Measurements from ENCODE around the gene TPK1.
"Not testable (repeated sequence)": the region's sequence is repeated elsewhere in the genome, so short reads cannot be mapped to it uniquely, and the experiment has no call there.

Gene TPK1

DNA sequence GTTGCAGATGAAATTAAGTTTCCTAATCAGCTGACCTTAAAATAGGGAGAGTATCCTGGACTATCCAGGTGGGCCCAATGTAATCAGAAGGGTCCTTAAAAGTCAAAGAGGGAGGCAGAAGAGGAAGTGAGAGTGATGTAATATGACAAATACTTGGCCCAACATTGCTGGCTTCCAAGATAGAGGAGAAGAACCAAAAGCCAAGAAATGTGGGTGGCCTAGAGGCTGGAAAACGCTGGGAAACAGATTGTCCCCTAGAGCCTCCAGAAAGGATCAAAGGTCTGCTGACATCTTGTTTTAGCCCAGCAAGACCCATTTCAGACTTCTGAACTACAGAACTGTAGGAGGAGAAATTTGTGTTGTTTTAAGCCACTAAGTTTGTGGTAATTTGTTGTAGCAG lies 352.7 kb downstream of the TPK1 start:
- no peak for DNase-seq (ENCODE audit: low read depth in 2 of 2, low spot score in 1 of 2)

- DNase-seq (ENCODE audit: low read depth in 2 of 2, low spot score in 1 of 2) = no peak
Measured at GRCh38 chr7:144481833-144482232, 354.0 kb downstream of the TPK1 start.

DNA sequence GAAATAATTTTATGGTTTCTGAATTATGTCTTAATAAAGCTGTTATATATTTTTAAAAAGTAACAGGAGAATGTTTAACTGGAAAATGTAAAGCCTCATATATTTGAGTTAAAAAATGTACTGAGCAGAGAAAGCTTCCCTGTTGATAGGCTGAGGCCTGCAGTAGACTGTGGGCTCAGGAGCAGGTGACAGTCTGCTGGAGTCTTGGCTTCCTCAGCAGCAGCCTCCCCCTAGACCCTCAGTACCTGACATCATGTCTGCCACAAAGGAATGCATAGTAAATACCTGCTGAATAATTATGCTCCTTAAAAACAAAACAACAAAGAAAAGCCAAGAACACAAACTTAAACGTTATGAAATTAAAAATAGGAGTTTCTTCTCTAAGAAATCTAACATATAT lies 358.5 kb downstream of the TPK1 start:
- no peak for DNase-seq (ENCODE audit: low read depth in 2 of 2, low spot score in 1 of 2)

- no peak for DNase-seq (ENCODE audit: low read depth in 2 of 2, low spot score in 1 of 2)
Measured at GRCh38 chr7:144474800-144475615, 360.8 kb downstream of the TPK1 start.

DNA sequence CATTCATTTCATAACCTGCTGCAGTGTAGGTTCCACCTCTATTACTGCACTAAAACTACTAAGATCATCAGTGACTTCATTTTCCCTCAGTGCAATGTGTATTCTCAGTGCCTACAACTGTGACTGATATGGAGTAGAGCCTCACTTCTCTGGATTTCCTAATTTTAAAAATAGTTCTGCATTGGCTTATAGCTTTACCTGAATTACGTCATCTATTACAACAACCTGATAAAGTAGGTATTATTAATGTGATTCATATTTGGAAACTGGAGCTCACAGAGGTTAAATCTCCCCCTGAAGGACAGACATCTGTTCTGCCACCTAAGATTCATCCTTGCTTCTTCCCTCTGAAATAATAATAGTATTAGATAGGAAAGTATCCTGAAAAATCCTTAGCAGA lies 361.5 kb downstream of the TPK1 start:
- DNase-seq (ENCODE audit: low read depth in 2 of 2, low spot score in 1 of 2) = no peak

DNA sequence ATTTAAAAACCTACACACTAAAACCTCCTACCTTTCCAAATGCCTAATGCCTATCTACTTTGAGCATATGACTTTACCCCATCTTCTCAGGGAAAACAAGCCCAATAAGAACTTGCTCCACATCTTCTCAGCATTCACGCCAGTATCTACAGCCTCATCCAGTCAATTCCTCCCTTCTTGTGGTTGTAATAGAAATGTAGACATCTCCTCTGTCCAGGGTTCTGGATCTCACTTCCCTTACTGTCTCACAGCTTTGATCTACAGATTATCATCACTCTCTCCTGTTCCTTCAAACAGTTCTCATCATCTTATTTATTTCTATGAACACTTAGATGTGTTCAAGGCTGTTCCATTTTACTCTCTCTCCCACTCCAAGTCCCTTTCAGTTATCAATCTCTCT lies 361.9 kb downstream of the TPK1 start:
- DNase-seq (ENCODE audit: low read depth in 2 of 2, low spot score in 1 of 2) = no peak

DNA sequence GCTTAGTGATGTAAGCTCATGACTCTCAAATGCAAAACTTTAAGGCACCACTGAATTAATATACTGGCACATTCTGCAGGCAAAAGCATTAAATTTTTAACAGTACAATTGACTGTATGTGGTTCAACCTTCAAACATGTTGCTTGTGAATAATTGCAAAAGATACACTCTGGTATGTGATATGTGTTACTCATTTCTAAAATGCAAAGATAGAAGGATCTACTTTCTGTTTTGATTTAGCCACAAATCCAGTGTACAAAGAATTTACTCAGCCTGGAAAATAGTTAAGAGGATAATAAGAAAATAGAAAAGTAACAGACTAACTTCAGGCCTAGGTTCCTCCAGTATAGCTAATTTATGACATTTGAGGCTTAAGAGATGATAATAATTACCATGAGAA lies 365.8 kb downstream of the TPK1 start:
- no peak for DNase-seq (ENCODE audit: low read depth in 2 of 2, low spot score in 1 of 2)

- DNase-seq (ENCODE audit: low read depth in 2 of 2, low spot score in 1 of 2) = no peak
Measured at GRCh38 chr7:144468990-144469732, 366.7 kb downstream of the TPK1 start.

- no peak for DNase-seq (ENCODE audit: low read depth in 2 of 2, low spot score in 1 of 2)
Measured at GRCh38 chr7:144459635-144460034, 376.2 kb downstream of the TPK1 start.

GRCh38 chr7:144455040-144455404 lies 380.8 kb downstream of the TPK1 start:
- DNase-seq (ENCODE audit: low read depth in 2 of 2, low spot score in 1 of 2) = no peak

DNA sequence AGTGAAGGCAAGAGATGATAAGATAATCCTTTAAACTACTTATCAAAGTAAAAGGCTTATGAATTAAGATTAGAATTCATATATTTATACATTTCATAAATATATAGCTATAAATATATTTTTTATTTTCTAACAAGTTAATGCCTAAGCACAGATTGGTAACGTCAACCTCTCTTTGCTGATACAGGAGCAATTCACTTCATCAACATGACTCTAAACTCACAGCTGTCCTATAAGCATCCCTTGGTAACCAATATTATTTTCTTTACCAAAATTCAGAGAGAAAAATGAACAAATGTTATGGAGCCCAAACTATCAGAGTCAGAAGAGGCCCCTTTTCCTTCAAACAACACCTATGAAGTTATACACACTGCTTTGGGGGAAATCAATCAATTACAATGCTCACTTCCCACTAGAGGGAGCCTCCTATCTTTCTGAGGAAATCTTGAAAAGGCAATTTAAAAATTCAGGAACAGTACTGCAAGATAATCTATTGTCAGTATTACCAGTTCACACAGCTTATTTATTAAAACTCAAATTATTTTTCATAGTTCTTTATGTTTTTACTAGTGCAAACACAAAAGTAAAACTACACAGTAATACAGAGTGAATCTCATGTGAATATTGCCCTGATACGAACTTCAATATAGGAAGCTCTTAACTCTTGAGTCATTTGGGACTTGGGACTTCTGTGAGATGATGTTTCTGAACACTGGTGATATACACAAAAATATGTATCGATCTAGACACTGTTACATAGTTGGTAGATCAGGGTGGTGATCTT lies 381.4 kb downstream of the TPK1 start:
- no peak for DNase-seq (ENCODE audit: low read depth in 2 of 2, low spot score in 1 of 2)

GRCh38 chr7:144452064-144452463 lies 383.8 kb downstream of the TPK1 start:
- no peak for DNase-seq (ENCODE audit: low read depth in 2 of 2, low spot score in 1 of 2)

- DNase-seq (ENCODE audit: low read depth in 2 of 2, low spot score in 1 of 2) = no peak
Measured at GRCh38 chr7:144445590-144445989, 390.3 kb downstream of the TPK1 start.

DNA sequence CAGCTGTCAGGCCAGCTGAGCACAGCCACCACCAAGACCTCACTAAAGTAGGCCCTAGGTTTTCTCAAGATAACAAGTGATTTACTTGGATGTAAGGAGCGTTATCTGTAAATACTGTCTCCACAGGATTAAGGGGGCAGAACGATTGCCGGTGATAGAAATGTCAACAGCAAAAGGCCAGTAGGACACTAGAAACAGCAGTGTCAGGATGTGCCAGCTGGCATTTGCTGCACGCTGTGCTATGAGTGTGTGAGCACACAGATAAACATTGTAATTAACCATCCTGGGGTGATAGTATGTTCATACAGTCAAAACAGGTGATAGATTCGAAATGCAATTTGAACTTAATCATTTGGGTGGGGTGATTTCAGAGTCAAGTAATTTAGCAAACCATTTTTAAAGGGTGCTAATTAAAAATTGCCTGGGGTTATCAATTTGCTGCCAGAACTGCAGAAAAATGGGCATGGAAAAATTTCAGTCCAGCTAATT lies 396.1 kb downstream of the TPK1 start:
- DNase-seq (ENCODE audit: low read depth in 2 of 2, low spot score in 1 of 2) = no peak

DNA sequence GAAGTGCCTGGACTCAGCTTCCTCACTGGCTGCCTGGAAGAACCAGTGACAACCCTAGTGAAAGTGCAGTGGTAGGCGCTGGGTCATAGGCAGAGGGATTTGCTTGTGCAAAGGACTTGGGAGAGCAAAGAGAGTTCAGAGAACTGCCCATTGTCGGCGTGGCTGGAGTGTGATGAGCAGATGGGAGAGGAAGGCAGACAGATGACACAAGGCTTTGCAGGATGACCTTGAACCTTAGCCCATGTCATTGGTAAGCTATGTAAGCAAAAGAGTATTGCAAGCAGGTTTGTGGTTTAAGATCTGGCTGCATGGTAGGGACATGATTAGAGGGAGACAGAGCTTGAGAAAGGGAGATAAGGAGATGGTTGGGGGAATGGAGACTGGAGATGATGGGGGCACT lies 397.1 kb downstream of the TPK1 start:
- no peak for DNase-seq (ENCODE audit: low read depth in 2 of 2, low spot score in 1 of 2)

GRCh38 chr7:144437370-144438191 lies 398.3 kb downstream of the TPK1 start:
- DNase-seq (ENCODE audit: low read depth in 2 of 2, low spot score in 1 of 2) = peak in 1 of 2 donors; percentile 3

DNA sequence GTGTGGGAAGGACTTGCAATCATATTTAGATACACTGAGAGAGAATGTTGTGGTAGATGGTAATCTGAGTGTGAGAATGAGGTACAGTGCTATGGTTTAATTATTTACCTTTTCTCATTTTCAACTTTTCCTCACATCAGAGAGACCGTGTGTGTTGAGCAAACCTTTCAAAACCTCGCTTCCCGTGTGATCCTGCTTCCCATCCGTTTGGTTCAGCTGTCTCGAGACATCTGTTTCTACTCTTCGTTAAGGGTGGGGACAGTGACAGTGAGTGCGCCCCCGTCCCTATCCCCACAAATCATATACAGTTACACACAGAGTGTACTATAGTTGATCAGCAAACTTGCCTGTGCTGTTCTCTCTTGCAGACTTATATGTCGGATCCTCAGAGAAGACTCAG lies 399.4 kb downstream of the TPK1 start:
- no peak for DNase-seq (ENCODE audit: low read depth in 2 of 2, low spot score in 1 of 2)

DNA sequence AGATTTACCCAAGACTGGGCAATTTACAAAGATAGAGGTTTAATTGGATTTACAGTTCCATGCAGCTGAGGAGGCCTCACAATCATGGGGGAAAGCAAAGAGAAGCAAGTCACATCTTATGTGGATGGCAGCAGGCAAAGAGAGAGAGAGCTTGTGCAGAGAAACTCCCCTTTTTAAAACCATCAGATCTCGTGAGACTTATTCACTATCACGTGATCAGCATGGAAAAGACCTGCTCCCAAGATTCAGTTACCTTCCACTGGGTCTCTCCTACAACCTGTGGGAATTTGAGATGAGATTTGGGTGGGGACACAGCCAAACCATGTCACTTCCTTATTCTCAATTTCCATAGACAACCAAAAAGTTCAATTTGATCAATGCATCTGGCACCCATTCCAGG lies 407.4 kb downstream of the TPK1 start:
- DNase-seq (ENCODE audit: low read depth in 2 of 2, low spot score in 1 of 2) = no peak

DNA sequence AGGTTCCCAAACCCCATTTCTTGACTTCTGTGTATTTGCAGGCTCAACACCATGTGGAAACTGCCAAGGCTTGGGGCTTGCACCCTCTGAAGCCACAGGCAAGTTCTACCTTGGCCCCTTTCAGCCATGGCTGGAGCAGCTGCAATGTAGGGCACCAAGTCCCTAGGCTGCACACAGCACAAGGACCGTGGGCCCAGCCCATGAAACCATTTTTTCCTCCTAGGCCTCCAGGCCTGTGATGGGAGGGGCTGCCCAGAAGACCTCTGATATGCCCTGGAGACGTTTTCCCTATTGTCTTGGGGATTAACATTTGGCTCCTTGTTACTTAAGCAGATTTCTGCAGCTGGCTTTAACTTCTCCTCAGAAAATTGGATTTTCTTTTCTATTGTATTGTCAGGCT lies 408.3 kb downstream of the TPK1 start:
- not testable (repeated sequence) for DNase-seq (ENCODE audit: low read depth in 2 of 2, low spot score in 1 of 2)

DNA sequence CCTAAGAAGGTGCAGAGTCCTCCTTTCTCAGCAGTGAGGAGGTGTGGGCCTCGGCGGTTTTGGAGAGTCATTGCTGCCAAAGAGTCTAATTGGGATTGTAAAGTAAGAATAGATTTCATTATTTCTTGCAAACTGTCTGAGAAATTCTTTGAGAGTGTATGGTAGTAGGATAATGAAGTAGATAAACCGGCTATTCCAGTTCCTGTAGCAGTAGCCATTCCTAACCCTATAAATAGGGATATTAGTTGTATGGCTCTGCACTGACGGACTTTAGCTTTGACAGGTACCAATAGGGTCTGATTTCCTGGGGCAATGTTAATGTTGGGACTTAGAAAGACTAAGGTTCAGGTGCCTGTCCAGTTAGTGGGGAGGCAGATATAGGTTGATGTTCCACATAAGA lies 416.9 kb downstream of the TPK1 start:
- DNase-seq (ENCODE audit: low read depth in 2 of 2, low spot score in 1 of 2) = not testable (repeated sequence)

DNA sequence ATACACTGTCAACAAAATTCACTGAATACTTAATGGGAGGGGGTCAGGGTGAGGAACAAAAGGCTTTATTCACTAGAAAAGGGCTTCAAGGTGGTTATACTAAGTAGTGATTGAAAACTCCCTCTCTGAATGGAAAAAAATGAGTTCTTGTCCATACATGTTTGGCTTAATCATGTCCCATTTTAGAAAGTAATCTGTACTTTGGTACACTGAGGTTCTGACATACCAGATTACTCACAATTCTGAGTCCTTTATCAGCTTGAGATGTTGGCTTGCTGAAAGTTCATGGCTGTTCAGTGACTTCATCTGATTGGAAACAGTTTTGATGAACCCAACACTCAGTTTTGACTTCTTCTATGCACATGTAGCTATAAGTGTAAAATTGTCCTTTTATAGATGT lies 419.5 kb downstream of the TPK1 start:
- DNase-seq (ENCODE audit: low read depth in 2 of 2, low spot score in 1 of 2) = no peak
